HG03045 (cell line): ENCODE results near the gene LDLRAD3.
"Not testable (repeated sequence)": the region's sequence is repeated elsewhere in the genome, so short reads cannot be mapped to it uniquely, and the experiment has no call there.

Source experiments
- ATAC-seq: cut with Tn5 transposase; IDR thresholded peaks from one replicate; pipeline ENCODE4 v1.9.1; 2021; ENCODE audit warnings: mild to moderate bottlenecking, moderate library complexity; ENCODE audit not compliant: unreplicated experiment

LDLRAD3 gene, protein sequence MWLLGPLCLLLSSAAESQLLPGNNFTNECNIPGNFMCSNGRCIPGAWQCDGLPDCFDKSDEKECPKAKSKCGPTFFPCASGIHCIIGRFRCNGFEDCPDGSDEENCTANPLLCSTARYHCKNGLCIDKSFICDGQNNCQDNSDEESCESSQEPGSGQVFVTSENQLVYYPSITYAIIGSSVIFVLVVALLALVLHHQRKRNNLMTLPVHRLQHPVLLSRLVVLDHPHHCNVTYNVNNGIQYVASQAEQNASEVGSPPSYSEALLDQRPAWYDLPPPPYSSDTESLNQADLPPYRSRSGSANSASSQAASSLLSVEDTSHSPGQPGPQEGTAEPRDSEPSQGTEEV

GRCh38 chr11:35943713-35944502 lies at the start of gene LDLRAD3:
LDLRAD3 (plus strand) TSS chr11:35944062; CDS start chr11:35944099, 37 bp downstream.
- ATAC-seq: peak; percentile 77

- ATAC-seq: no peak
These were observed 46.8 kb upstream of the LDLRAD3 start for GRCh38 chr11:35897019-35897418.

GRCh38 chr11:35902961-35903360 lies 40.9 kb upstream of the LDLRAD3 start:
- ATAC-seq: no peak

DNA sequence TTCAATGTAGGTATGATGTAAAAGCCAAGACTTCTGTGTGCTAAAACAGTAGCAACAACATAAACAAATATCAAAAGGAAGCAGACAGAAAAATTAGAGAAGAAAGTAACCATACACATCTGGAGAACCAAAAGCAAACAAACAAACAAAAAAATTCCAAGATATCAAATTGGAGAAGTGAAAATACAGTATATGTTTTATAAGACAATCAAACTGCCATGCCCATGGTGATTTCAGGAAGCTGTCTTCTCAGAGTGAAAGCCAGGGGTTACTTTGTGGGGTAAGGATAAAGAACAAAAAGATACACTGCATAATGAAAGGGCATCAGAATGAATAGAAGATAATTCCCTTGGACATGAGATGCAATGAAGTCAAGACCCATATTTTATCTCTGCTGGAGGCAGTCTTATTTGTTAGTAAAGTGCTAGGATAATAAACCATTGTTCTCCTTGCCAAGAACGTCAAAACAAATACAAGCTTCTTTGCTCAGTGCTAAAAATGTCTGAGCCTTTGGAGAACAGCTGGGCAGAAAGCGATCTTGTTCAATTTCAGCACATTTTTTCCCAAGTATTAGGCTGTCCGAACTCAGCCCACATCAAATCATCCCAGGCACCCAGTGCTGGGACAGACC lies 38.1 kb upstream of the LDLRAD3 start:
- no peak for ATAC-seq

DNA sequence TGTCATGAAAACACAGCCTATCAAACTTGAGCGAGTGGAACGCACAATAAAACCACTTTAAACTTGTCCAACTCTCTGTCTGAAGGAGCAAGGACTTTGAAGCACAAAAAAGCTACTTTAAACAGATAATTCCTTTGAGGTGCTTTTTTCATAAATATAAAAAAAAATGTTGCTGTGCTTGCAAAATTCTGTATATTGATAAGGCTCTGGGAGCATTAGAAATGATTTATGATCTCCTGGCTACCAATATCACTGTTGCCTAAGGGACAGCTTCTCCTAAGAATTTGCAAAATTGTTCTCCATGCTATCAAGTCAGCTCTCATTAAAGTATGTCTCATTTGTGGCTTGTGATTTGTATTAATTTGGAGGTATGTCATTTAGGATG lies 37.6 kb upstream of the LDLRAD3 start:
- no peak for ATAC-seq

DNA sequence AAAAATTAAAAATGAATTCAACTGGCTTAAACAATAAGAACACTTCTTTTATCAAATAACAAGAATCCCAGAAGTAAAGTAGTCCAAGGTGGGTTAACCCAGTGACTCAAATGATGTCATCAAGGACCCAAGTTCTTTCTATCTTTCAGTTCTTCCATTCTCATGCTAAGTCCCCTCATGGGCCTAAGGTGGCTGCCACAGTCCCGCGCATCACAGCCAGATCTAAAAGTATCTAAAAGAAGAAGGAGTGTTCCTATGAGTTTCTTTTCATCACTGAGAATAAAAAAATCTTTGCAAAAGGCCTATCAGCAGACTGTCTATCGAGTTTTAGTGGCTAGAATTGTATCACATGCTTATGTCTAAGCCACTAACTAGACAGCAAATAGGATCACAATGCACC lies 37.2 kb upstream of the LDLRAD3 start:
- ATAC-seq: no peak

GRCh38 chr11:35907648-35908431 lies 36.0 kb upstream of the LDLRAD3 start:
- no peak for ATAC-seq

GRCh38 chr11:35908432-35908771 lies 35.5 kb upstream of the LDLRAD3 start:
- ATAC-seq: not testable (repeated sequence)

GRCh38 chr11:35909511-35910265 lies 34.2 kb upstream of the LDLRAD3 start:
- ATAC-seq: no peak

GRCh38 chr11:35911013-35911412 lies 32.8 kb upstream of the LDLRAD3 start:
- no peak for ATAC-seq

DNA sequence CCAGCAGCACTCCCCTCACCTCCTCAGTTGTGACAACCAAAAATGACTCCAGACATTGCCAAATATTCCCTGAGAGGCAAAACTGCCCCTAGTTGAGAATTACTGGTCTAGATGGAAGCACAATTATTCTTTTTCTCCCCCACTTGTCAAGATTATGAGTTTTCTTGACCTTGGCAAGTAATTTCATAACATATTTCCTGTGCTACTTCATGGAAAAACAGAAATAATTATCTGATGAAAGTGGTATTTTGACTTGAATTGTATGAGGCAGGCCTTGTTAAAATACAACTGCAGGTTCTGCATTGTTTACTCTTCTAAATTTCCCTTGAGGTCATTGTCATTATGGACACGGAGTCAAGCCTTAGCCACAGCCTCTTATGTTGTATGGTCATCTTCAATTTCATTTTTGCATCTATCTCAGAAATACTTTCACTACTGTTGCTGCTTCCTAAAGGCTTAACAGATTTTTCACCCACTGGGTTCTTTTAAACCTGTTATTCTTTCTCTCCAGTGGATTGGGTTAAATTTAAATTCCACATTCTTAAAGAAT lies 32.2 kb upstream of the LDLRAD3 start:
- no peak for ATAC-seq

- ATAC-seq: not testable (repeated sequence)
These were observed 31.4 kb upstream of the LDLRAD3 start for GRCh38 chr11:35912436-35912835.

DNA sequence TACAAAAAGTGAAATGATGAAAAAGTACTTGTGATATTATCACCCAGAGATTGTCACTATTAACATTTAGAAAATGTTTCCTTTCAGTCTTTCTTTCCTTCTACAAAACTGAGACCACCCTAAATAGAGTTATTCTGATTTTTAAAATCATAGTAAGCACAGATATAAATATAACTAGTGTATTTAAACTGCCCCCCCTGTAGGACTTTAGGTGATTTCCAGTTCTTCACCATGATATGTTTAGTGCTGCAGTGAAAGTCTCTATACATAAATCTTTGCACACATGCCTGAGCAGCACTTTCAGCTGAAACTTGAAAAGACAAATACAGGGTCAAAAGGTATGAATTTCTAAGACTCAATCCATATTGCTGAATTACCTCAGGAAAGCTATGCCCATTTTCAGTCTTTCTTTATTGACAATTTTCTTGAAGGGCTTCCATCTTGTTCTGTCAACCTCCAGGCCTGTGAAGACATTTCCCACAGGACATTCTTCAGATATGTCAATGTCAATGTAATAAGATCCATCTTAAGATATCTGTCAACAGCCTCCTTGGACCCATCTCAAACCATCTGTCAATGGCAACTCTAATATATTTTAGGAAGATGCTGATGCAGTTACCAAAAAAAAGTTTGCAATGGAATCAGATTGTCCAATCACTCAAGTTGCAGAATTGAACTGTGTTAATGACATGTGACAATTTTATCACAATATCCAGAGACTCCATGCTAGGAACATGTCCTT lies 30.8 kb upstream of the LDLRAD3 start:
- no peak for ATAC-seq

DNA sequence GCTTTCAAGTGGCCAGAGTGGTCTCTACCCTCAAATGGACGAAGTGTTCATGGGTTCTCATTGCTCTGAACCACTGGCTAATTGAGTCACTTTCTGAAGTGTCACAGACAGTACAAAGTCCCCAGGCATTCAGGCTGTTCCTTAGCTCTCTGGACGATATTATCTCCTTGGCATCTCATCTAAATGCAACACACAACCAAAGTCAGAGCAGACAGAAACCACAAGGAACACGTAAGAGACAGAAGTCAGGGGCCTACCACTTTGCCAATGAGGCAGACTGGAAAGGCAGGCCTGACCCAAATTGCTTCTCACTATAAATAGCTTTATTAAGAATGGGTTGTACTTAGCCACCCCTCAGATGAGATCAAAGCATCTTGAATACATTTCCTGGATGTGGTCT lies 29.0 kb upstream of the LDLRAD3 start:
- ATAC-seq: no peak

- ATAC-seq: no peak
These were observed 27.6 kb upstream of the LDLRAD3 start for GRCh38 chr11:35916270-35916669.

DNA sequence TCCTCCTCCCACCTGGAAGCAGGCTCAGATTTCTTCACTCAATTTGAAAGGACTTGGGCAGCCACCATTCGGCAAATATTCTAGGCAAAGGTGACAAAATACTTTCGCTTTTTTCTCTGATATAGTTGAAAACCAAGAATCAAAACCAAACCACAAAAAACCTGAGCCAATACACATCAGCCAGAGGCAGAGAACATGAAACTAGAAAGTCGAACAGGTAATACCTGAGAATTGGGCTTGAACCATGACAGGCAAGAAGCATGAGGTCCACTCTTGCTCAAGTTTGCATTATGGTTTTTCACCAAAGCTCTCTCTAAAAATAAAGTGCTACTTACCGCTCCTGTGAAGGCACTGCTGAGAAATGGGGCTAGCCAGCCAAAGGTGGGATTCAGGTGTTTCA lies 26.2 kb upstream of the LDLRAD3 start:
- no peak for ATAC-seq

- no peak for ATAC-seq
These were observed 25.1 kb upstream of the LDLRAD3 start for GRCh38 chr11:35918716-35919115.

- no peak for ATAC-seq
These were observed 24.6 kb upstream of the LDLRAD3 start for GRCh38 chr11:35919244-35919643.

GRCh38 chr11:35923452-35923851 lies 20.4 kb upstream of the LDLRAD3 start:
- no peak for ATAC-seq
